Measurements from ENCODE around the gene TLCD5.

The TLCD5 gene

DNA sequence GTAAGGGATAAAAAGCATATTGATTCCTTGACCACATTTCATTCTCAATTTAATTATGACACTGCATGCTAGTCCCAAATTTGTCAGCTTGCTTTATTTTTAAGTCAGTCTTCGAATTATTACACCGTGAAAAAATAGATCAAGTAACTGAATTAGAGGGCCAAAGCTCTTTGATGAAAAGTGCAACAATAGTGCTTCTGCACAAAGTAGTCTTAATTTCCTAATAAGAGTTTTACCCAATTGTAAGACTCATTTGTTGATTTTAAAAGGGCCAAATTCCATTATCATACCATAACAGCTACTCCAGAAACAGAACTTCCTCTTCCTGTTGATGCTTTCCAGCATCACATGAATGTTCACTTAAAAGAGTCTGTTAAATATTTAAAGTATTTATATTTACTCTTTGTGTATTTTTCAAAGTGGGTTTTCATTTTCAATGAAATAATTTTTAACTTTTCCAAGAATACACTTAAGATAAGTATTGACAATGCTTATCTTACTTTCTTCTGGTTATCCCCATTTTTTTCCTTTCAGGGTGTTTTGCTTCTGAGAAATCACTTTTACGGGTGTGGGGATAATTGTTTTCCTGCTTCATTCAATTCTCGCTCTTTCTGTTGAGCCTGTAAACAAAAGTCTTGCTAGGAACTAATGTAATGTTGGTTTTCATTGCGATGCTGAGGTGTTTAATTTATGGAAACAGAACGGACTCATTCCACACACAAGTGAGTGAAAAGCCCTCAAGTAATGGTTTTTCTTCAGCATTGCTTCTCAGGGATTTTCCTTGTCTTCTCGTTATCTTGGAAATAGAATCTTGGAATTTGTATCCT is 13.2 kb downstream of the TLCD5 start:
- Histone ChIP-seq H3K9me3 (ENCODE audit: severe bottlenecking) (no peaks in the 10 kb centered on the region), H3K27ac (ENCODE audit: poor library complexity, severe bottlenecking) (peak overlapping the region; percentile 81), H3K4me1 (ENCODE audit: insufficient read depth, poor library complexity, severe bottlenecking) (peaks cover 42% of the 10 kb centered on the region), H3K27me3 (ENCODE audit: insufficient read depth, poor library complexity, severe bottlenecking) (no peaks in the 10 kb centered on the region), H3K36me3 (ENCODE audit: low read depth) (no peaks in the 10 kb centered on the region; the same call in 1 of the 2 replicates), H3K4me3 (ENCODE audit: severe bottlenecking) (peak overlapping the region; percentile 95)
- TF ChIP-seq, protein P1, sequence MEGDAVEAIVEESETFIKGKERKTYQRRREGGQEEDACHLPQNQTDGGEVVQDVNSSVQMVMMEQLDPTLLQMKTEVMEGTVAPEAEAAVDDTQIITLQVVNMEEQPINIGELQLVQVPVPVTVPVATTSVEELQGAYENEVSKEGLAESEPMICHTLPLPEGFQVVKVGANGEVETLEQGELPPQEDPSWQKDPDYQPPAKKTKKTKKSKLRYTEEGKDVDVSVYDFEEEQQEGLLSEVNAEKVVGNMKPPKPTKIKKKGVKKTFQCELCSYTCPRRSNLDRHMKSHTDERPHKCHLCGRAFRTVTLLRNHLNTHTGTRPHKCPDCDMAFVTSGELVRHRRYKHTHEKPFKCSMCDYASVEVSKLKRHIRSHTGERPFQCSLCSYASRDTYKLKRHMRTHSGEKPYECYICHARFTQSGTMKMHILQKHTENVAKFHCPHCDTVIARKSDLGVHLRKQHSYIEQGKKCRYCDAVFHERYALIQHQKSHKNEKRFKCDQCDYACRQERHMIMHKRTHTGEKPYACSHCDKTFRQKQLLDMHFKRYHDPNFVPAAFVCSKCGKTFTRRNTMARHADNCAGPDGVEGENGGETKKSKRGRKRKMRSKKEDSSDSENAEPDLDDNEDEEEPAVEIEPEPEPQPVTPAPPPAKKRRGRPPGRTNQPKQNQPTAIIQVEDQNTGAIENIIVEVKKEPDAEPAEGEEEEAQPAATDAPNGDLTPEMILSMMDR (IDR thresholded peaks at IDR 0.05; ENCODE audit: poor library complexity, severe bottlenecking), result no peak
- ATAC-seq (ENCODE audit: low read depth) (no peak), DNase-seq (ENCODE audit: low spot score) (no peak)

GRCh38 chr11:120339394-120339890 is 14.3 kb downstream of the TLCD5 start:
- peak overlapping the region; percentile 81 for H3K27ac ChIP-seq (ENCODE audit: poor library complexity, severe bottlenecking)
- no peaks in the 10 kb centered on the region for H3K27me3 ChIP-seq (ENCODE audit: insufficient read depth, poor library complexity, severe bottlenecking)
- H3K36me3 ChIP-seq (ENCODE audit: low read depth), result no peaks in the 10 kb centered on the region; the same call in 1 of the 2 replicates
- TF ChIP-seq, protein P1 (IDR thresholded peaks at IDR 0.05; ENCODE audit: poor library complexity, severe bottlenecking), result no peak
- DNase-seq (ENCODE audit: low spot score), result no peak
- peak overlapping the region; percentile 7 for H3K4me3 ChIP-seq (ENCODE audit: severe bottlenecking)
- no peaks in the 10 kb centered on the region for H3K9me3 ChIP-seq (ENCODE audit: severe bottlenecking)
- 0 out of 3 replicates have a peak, but pooled peaks have one; percentile 6 for ATAC-seq (ENCODE audit: low read depth)
- H3K4me1 ChIP-seq (ENCODE audit: insufficient read depth, poor library complexity, severe bottlenecking), result peaks cover 49% of the 10 kb centered on the region

GRCh38 chr11:120340529-120340928 is 15.4 kb downstream of the TLCD5 start:
- no peaks in the 10 kb centered on the region for H3K9me3 ChIP-seq (ENCODE audit: severe bottlenecking)
- H3K4me3 ChIP-seq (ENCODE audit: severe bottlenecking), result no peak overlapping the region
- H3K36me3 ChIP-seq (ENCODE audit: low read depth), result no peaks in the 10 kb centered on the region; the same call in 1 of the 2 replicates
- H3K27ac ChIP-seq (ENCODE audit: poor library complexity, severe bottlenecking), result peak overlapping the region; percentile 81
- peak; percentile 27; the same call in 2 of the 3 replicates for ATAC-seq (ENCODE audit: low read depth)
- no peak for DNase-seq (ENCODE audit: low spot score)
- TF ChIP-seq, protein P1 (IDR thresholded peaks at IDR 0.05; ENCODE audit: poor library complexity, severe bottlenecking), result no peak
- H3K4me1 ChIP-seq (ENCODE audit: insufficient read depth, poor library complexity, severe bottlenecking), result peaks cover 55% of the 10 kb centered on the region
- H3K27me3 ChIP-seq (ENCODE audit: insufficient read depth, poor library complexity, severe bottlenecking), result no peaks in the 10 kb centered on the region

GRCh38 chr11:120342226-120342625 is 17.1 kb downstream of the TLCD5 start:
- no peak for DNase-seq (ENCODE audit: low spot score)
- Histone ChIP-seq H3K4me1 (ENCODE audit: insufficient read depth, poor library complexity, severe bottlenecking) (peaks cover 55% of the 10 kb centered on the region), H3K27me3 (ENCODE audit: insufficient read depth, poor library complexity, severe bottlenecking) (no peaks in the 10 kb centered on the region), H3K9me3 (ENCODE audit: severe bottlenecking) (no peaks in the 10 kb centered on the region), H3K4me3 (ENCODE audit: severe bottlenecking) (no peak overlapping the region), H3K27ac (ENCODE audit: poor library complexity, severe bottlenecking) (peak overlapping the region; percentile 81), H3K36me3 (ENCODE audit: low read depth) (no peaks in the 10 kb centered on the region; the same call in 1 of the 2 replicates)
- TF ChIP-seq, protein P1 (IDR thresholded peaks at IDR 0.05; ENCODE audit: poor library complexity, severe bottlenecking), result no peak
- no peak for ATAC-seq (ENCODE audit: low read depth)
